Parathyroid adenoma (tissue), 2 donors: ENCODE data around the gene PLEKHM3.

Source experiments
- H2AFZ ChIP-seq: fragments of 300-600 bp; sonication (generic); one replicate; pipeline ENCODE4 v1.7.0; 2017; ENCODE audit warnings: antibody characterized with exemption, mild to moderate bottlenecking
- H3K27ac ChIP-seq: fragments of 300-600 bp; sonication (generic); one replicate; pipeline ENCODE4 v1.7.0; 2017
- H3K27me3 ChIP-seq: fragments of 300-600 bp; sonication (generic); one replicate; pipeline ENCODE4 v1.7.0; 2017; ENCODE audit warnings: low read length; ENCODE audit not compliant: control insufficient read depth, insufficient read depth
- H3K36me3 ChIP-seq: fragments of 300-600 bp; sonication (generic); one replicate; pipeline ENCODE4 v1.7.0; 2017; ENCODE audit warnings: low read length; ENCODE audit not compliant: control insufficient read depth, insufficient read depth
- H3K4me1 ChIP-seq: fragments of 300-600 bp; sonication (generic); one replicate; pipeline ENCODE4 v1.7.0; 2017; ENCODE audit warnings: control low read depth
- H3K4me2 ChIP-seq: fragments of 300-600 bp; sonication (generic); one replicate; pipeline ENCODE4 v1.7.0; 2017; ENCODE audit warnings: low read length
- H3K4me3 ChIP-seq: fragments of 300-600 bp; sonication (generic); one replicate; pipeline ENCODE4 v1.7.0; 2017; ENCODE audit warnings: low read depth, low read length
- H3K79me2 ChIP-seq: fragments of 300-600 bp; sonication (generic); one replicate; pipeline ENCODE4 v1.7.0; 2017; ENCODE audit warnings: control low read depth
- H3K9ac ChIP-seq: fragments of 300-600 bp; sonication (generic); one replicate; pipeline ENCODE4 v1.7.0; 2017; ENCODE audit warnings: mild to moderate bottlenecking
- H3K9me3 ChIP-seq: fragments of 300-600 bp; sonication (generic); one replicate; pipeline ENCODE4 v1.7.0; 2017; ENCODE audit warnings: low read length; ENCODE audit not compliant: control insufficient read depth
- CTCF ChIP-seq: fragments of 300-600 bp; sonication (generic); IDR thresholded peaks from one replicate; pipeline ENCODE4 v1.7.0; 2017; ENCODE audit warnings: antibody characterized with exemption, mild to moderate bottlenecking
- donor health status: primary hyperparathyroidism.

Gene PLEKHM3

GRCh38 chr2:207867056-207867455 lies 158.3 kb downstream of the PLEKHM3 start:
- Histone ChIP-seq H3K4me1 (no peaks in the 10 kb centered on the region), H3K27ac (no peak overlapping the region), H3K79me2 (no peaks in the 10 kb centered on the region), H3K36me3 (no peaks in the 10 kb centered on the region), H3K4me3 (no peak overlapping the region), H3K27me3 (no peaks in the 10 kb centered on the region), H3K9ac (no peak overlapping the region), H3K9me3 (no peaks in the 10 kb centered on the region), H3K4me2 (no peak overlapping the region), H2AFZ (no peak overlapping the region)
- TF ChIP-seq CTCF, result no peak

GRCh38 chr2:207865210-207865609 lies 160.1 kb downstream of the PLEKHM3 start:
- no peak for TF ChIP-seq CTCF
- no peak overlapping the region for H3K4me2 ChIP-seq
- no peaks in the 10 kb centered on the region for H3K9me3 ChIP-seq
- H2AFZ ChIP-seq, result no peak overlapping the region
- no peaks in the 10 kb centered on the region for H3K27me3 ChIP-seq
- no peaks in the 10 kb centered on the region for H3K79me2 ChIP-seq
- H3K36me3 ChIP-seq, result no peaks in the 10 kb centered on the region
- H3K4me3 ChIP-seq, result no peak overlapping the region
- H3K9ac ChIP-seq, result no peak overlapping the region
- H3K4me1 ChIP-seq, result no peaks in the 10 kb centered on the region
- H3K27ac ChIP-seq, result no peak overlapping the region

- H3K9ac ChIP-seq, result no peak overlapping the region
- H2AFZ ChIP-seq, result no peak overlapping the region
- no peaks in the 10 kb centered on the region for H3K9me3 ChIP-seq
- H3K4me1 ChIP-seq, result no peaks in the 10 kb centered on the region
- no peak overlapping the region for H3K4me3 ChIP-seq
- H3K4me2 ChIP-seq, result no peak overlapping the region
- H3K79me2 ChIP-seq, result no peaks in the 10 kb centered on the region
- H3K27ac ChIP-seq, result no peak overlapping the region
- no peaks in the 10 kb centered on the region for H3K27me3 ChIP-seq
- TF ChIP-seq CTCF, result no peak
- no peaks in the 10 kb centered on the region for H3K36me3 ChIP-seq
Measured at GRCh38 chr2:207863345-207863744, 162.0 kb downstream of the PLEKHM3 start.

- Histone ChIP-seq H3K4me2 (no peak overlapping the region), H3K9ac (no peak overlapping the region), H3K27me3 (no peaks in the 10 kb centered on the region), H3K79me2 (no peaks in the 10 kb centered on the region), H3K9me3 (no peaks in the 10 kb centered on the region), H3K27ac (no peak overlapping the region), H3K4me1 (no peaks in the 10 kb centered on the region), H3K4me3 (no peak overlapping the region), H3K36me3 (no peaks in the 10 kb centered on the region), H2AFZ (no peak overlapping the region)
- no peak for TF ChIP-seq CTCF
Measured at GRCh38 chr2:207861789-207862188, 163.5 kb downstream of the PLEKHM3 start.

- Histone ChIP-seq H3K4me2 (no peak overlapping the region), H2AFZ (no peak overlapping the region), H3K27ac (no peak overlapping the region), H3K4me3 (no peak overlapping the region), H3K9ac (no peak overlapping the region), H3K9me3 (no peaks in the 10 kb centered on the region), H3K27me3 (no peaks in the 10 kb centered on the region), H3K79me2 (no peaks in the 10 kb centered on the region), H3K4me1 (no peaks in the 10 kb centered on the region), H3K36me3 (no peaks in the 10 kb centered on the region)
- no peak for TF ChIP-seq CTCF
Measured at GRCh38 chr2:207860685-207861084, 164.6 kb downstream of the PLEKHM3 start.
